ENCODE results near the gene RNF166. TPM values are rescaled to one million over a fixed set of nuclear protein-coding genes. Genes with fewer than 3 reads are reported as not detected.

RNF166 gene
- total and polyA plus RNA-seq, 4 donors, result 6.5 to 9.1 (median 7.6) TPM

- H3K27me3 ChIP-seq (ENCODE audit: control insufficient read depth in 4 of 4, insufficient read depth in 4 of 4, low read length in 3 of 4), result no peaks in the 10 kb centered on the region
- H3K36me3 ChIP-seq (ENCODE audit: control insufficient read depth in 4 of 4, insufficient read depth in 3 of 4, low read depth in 1 of 4, low read length in 3 of 4), result no peaks in the 10 kb centered on the region
- H3K9ac ChIP-seq (ENCODE audit: low read depth in 1 of 2, low read length in 2 of 2), result no peak overlapping the region
- TF ChIP-seq CTCF (IDR thresholded peaks at IDR 0.05; ENCODE audit: low read depth, low read length, missing input control) (no peak), EGR1 (IDR thresholded peaks at IDR 0.05; ENCODE audit: low read depth in 2 of 2) (no peak), RXRA (IDR thresholded peaks at IDR 0.05) (no peak), MAX (IDR thresholded peaks at IDR 0.05) (no peak), JUND (IDR thresholded peaks at IDR 0.05) (no peak), NR2F2 (IDR thresholded peaks at IDR 0.05) (no peak), SP1 (IDR thresholded peaks at IDR 0.05) (no peak), HNF4A (conservative IDR thresholded peaks at IDR 0.05) (no peak), FOXA1 (IDR thresholded peaks at IDR 0.05) (no peak), TAF1 (conservative IDR thresholded peaks at IDR 0.05) (no peak), RAD21 (IDR thresholded peaks at IDR 0.05) (no peak), GABPA (IDR thresholded peaks at IDR 0.05 in 1 of 2, conservative IDR thresholded peaks at IDR 0.05 in 1 of 2) (no peak), ATF3 (IDR thresholded peaks at IDR 0.05) (no peak), ZBTB33 (IDR thresholded peaks at IDR 0.05) (no peak), FOXA2 (IDR thresholded peaks at IDR 0.05) (no peak), YY1 (IDR thresholded peaks at IDR 0.05) (no peak), REST (IDR thresholded peaks at IDR 0.05) (no peak), HNF4G (IDR thresholded peaks at IDR 0.05) (no peak)
- WGBS, result under 1% methylated on average over 25 of the region's 25 CpGs
- DNase-seq (ENCODE audit: low spot score), result no peak
- H3K9me3 ChIP-seq (ENCODE audit: control insufficient read depth in 4 of 4, low read length in 3 of 4), result no peaks in the 10 kb centered on the region
- H3K4me1 ChIP-seq (ENCODE audit: control insufficient read depth in 4 of 4, insufficient read depth in 4 of 4, low read length in 3 of 4), result peaks cover 7 to 30% (median 21%) of the 10 kb centered on the region in 4 donors
- H3K27ac ChIP-seq (ENCODE audit: low read depth in 1 of 2, low read length in 2 of 2), result peak overlapping the region in 1 of 2 donors; percentile 40
- peak overlapping the region; percentile 33 to 62 (median 60) for H3K4me3 ChIP-seq (ENCODE audit: low read depth in 1 of 3, low read length in 3 of 3)
These were observed 20.2 kb downstream of the RNF166 start for GRCh38 chr16:88686062-88686438.
